GM21737 (cell line): ENCODE results near the gene MYO19.
"Not testable (repeated sequence)": the region's sequence is repeated elsewhere in the genome, so short reads cannot be mapped to it uniquely, and the experiment has no call there.

Experiments used
- ATAC-seq: cut with Tn5 transposase; IDR thresholded peaks from one replicate; pipeline ENCODE4 v1.9.1; 2021; ENCODE audit warnings: mild to moderate bottlenecking, moderate library complexity; ENCODE audit not compliant: unreplicated experiment

The MYO19 gene

GRCh38 chr17:36464765-36465088, 69.9 kb downstream of the MYO19 start:
- no peak for ATAC-seq

GRCh38 chr17:36463916-36464764, 70.5 kb downstream of the MYO19 start:
- ATAC-seq, result no peak

GRCh38 chr17:36461330-36462110, 73.1 kb downstream of the MYO19 start:
- ATAC-seq, result no peak

- ATAC-seq, result no peak
Observed at GRCh38 chr17:36460265-36460937, 74.3 kb downstream of the MYO19 start.

GRCh38 chr17:36459601-36460000, 75.1 kb downstream of the MYO19 start:
- no peak for ATAC-seq

GRCh38 chr17:36459045-36459444, 75.6 kb downstream of the MYO19 start:
- ATAC-seq, result no peak

- ATAC-seq, result not testable (repeated sequence)
Observed at GRCh38 chr17:36457701-36458100, 77.0 kb downstream of the MYO19 start.

GRCh38 chr17:36452888-36453287, 81.8 kb downstream of the MYO19 start:
- ATAC-seq, result not testable (repeated sequence)

GRCh38 chr17:36449997-36450396, 84.7 kb downstream of the MYO19 start:
- not testable (repeated sequence) for ATAC-seq
